ENCODE data around the gene RHOF.
"Not testable (repeated sequence)": the region's sequence is repeated elsewhere in the genome, so short reads cannot be mapped to it uniquely, and the experiment has no call there.

Gene RHOF

GRCh38 chr12:121749267-121749666, 44.2 kb downstream of the RHOF start:
- no peak for ATAC-seq
- TF ChIP-seq SNAI2 (CRISPR knock-in tag; IDR thresholded peaks at IDR 0.05) (no peak), CSDC2 (CRISPR knock-in tag; IDR thresholded peaks at IDR 0.05) (no peak), ZNF8 (CRISPR knock-in tag; IDR thresholded peaks at IDR 0.05) (no peak), PATZ1 (CRISPR knock-in tag; IDR thresholded peaks at IDR 0.05; ENCODE audit: borderline replicate concordance) (no peak)

- TF ChIP-seq OSR1 (CRISPR knock-in tag; IDR thresholded peaks at IDR 0.05) (no peak), BACH2 (CRISPR knock-in tag; IDR thresholded peaks at IDR 0.05; ENCODE audit: borderline replicate concordance) (no peak), ZFP3 (CRISPR knock-in tag; IDR thresholded peaks at IDR 0.05) (no peak), ZFP30 (CRISPR knock-in tag; IDR thresholded peaks at IDR 0.05) (no peak), ZNF70 (CRISPR knock-in tag; IDR thresholded peaks at IDR 0.05) (no peak), PATZ1 (CRISPR knock-in tag; IDR thresholded peaks at IDR 0.05; ENCODE audit: borderline replicate concordance) (no peak), ZNF565 (CRISPR knock-in tag; conservative IDR thresholded peaks at IDR 0.05; ENCODE audit: low read depth) (no peak), ARNTL (CRISPR knock-in tag; IDR thresholded peaks at IDR 0.05; ENCODE audit: borderline replicate concordance, low read depth) (no peak), GLIS3 (CRISPR knock-in tag; IDR thresholded peaks at IDR 0.05) (no peak), SNAI2 (CRISPR knock-in tag; IDR thresholded peaks at IDR 0.05) (no peak)
- peak; percentile 93 for ATAC-seq
These were observed 44.8 kb downstream of the RHOF start for GRCh38 chr12:121748571-121749265.

DNA sequence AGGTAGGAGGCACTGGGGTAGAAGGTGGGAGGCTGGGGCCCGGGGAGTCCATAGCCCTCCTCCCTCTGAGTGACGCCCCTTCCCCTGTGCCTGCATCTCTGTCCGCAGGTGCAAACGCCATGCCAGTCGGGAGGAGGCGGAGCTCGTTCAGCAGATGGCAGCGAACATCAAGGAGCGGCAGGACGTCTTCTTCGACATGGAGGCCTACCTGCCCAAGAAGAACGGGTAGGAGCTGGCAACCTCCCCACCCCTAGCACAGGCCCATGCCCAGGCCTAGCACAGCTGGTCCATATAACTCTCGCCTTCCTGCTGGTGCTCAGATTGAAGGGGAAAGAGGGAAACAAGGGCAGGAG, 45.3 kb downstream of the RHOF start:
- peak; percentile 55 for ATAC-seq
- no peak for TF ChIP-seq GLIS3 (CRISPR knock-in tag; IDR thresholded peaks at IDR 0.05)

DNA sequence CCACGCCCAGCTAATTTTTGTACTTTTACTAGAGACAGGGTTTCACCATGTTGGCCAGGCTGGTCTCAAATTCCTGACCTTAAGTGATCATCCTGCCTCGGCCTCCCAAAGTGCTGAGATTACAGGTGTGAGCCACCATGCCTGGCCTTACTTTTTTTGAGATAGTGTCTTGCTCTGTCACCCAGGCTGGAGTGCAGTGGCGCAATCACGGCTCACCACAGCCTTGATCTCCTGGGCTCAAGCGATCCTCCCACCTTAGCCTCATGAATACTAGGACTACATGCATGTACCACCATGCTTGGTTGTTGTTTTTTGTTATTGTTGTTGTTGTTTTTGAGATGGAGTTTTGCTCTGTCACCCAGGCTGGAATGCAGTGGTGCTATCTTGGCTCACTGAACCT, 47.9 kb downstream of the RHOF start:
- ATAC-seq = not testable (repeated sequence)

DNA sequence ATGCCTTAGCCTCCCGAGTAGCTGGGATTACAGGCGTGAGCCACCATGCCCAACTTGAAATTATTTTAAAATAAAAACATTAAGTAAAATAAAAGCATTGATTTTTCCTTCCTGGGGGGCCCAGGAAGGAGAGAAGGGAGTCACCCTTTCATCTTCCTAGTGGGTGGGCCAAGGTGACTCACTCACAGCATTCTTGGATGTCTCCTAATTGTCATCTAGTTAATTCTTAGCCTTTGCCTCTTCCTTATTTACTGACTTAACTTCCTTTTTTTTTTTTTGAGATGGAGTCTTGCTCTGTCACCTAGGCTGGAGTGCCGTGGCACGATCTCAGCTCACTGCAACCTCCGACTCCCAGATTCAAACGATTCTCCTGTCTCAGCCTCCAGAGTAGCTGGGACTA, 51.7 kb downstream of the RHOF start:
- no peak for ATAC-seq
- no peak for TF ChIP-seq TCF4 (CRISPR knock-in tag; IDR thresholded peaks at IDR 0.05; ENCODE audit: borderline replicate concordance)

GRCh38 chr12:121740847-121741246, 52.6 kb downstream of the RHOF start:
- TF ChIP-seq TCF4 (CRISPR knock-in tag; IDR thresholded peaks at IDR 0.05; ENCODE audit: borderline replicate concordance) = no peak
- ATAC-seq = no peak

DNA sequence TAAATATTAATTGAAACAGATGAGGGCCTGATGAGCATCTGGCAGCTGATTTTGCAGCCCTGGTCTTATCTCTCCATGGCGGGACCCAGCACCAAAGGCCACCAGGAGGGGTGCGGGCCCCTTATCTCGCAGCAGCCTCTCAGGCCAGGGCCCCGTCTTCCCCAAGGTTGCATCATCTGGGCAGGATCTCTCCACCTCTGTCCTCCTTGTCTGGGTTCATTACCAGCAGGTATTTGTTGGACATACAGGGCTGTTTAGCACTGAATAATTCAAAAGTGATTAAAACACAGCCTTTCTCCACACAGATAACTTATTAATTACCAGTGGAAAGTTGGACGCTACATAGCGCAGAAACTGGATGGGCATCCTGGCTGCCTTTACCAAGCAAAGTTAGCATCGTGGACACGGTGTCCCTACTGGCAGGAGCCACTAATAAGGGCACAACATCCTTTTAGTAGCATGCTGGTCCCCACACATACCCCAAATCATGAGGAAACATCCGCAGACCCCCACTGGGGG, 55.1 kb downstream of the RHOF start:
- no peak for ATAC-seq
- TF ChIP-seq ZNF70 (CRISPR knock-in tag; IDR thresholded peaks at IDR 0.05) = no peak
- no peak for TF ChIP-seq ARNTL (CRISPR knock-in tag; IDR thresholded peaks at IDR 0.05; ENCODE audit: borderline replicate concordance, low read depth)
- TF ChIP-seq TOX (CRISPR knock-in tag; IDR thresholded peaks at IDR 0.05; ENCODE audit: borderline replicate concordance) = no peak
- TF ChIP-seq SNAI2 (CRISPR knock-in tag; IDR thresholded peaks at IDR 0.05) = no peak
- no peak for TF ChIP-seq ISL1 (CRISPR knock-in tag; IDR thresholded peaks at IDR 0.05)
- no peak for TF ChIP-seq PPARA (CRISPR knock-in tag; IDR thresholded peaks at IDR 0.05; ENCODE audit: borderline replicate concordance)
- TF ChIP-seq OSR1 (CRISPR knock-in tag; IDR thresholded peaks at IDR 0.05) = no peak
- no peak for TF ChIP-seq TCF4 (CRISPR knock-in tag; IDR thresholded peaks at IDR 0.05; ENCODE audit: borderline replicate concordance)
- no peak for TF ChIP-seq TSHZ2 (CRISPR knock-in tag; IDR thresholded peaks at IDR 0.05)
- no peak for TF ChIP-seq CSDC2 (CRISPR knock-in tag; IDR thresholded peaks at IDR 0.05)
- no peak for TF ChIP-seq ZNF8 (CRISPR knock-in tag; IDR thresholded peaks at IDR 0.05)
- TF ChIP-seq ZFP30 (CRISPR knock-in tag; IDR thresholded peaks at IDR 0.05) = no peak
- TF ChIP-seq POU6F1 (CRISPR knock-in tag; IDR thresholded peaks at IDR 0.05; ENCODE audit: borderline replicate concordance, low read depth) = no peak
- no peak for TF ChIP-seq GLIS3 (CRISPR knock-in tag; IDR thresholded peaks at IDR 0.05)
- no peak for TF ChIP-seq PATZ1 (CRISPR knock-in tag; IDR thresholded peaks at IDR 0.05; ENCODE audit: borderline replicate concordance)
- TF ChIP-seq RARB (CRISPR knock-in tag; IDR thresholded peaks at IDR 0.05) = no peak
- no peak for TF ChIP-seq BACH2 (CRISPR knock-in tag; IDR thresholded peaks at IDR 0.05; ENCODE audit: borderline replicate concordance)
- TF ChIP-seq ESRRG (CRISPR knock-in tag; IDR thresholded peaks at IDR 0.05) = no peak

All from SK-N-SH treated with all-trans-retinoic acid at 6 μM for 48 hours (cell line).